ENCODE data around the gene CD47. TPM values are rescaled to one million over a fixed set of nuclear protein-coding genes. Genes with fewer than 3 reads are reported as not detected.

CD47 gene
- total RNA-seq, 6 donors from 2014 or later = 79.6 to 352 (median 229) TPM

GRCh38 chr3:108011616-108012015, 79.2 kb downstream of the CD47 start:
- DNase-seq (no peak), ATAC-seq (ENCODE audit: low FRiP score in 2 of 2) (no peak)
- WGBS, 2 donors = 87 to 90% methylated on average over 4 of the region's 4 CpGs
- Histone ChIP-seq H3K36me3 (no peaks in the 10 kb centered on the region), H3K9me3 (no peaks in the 10 kb centered on the region), H3K4me1 (peaks cover under 1 to 4% (median 3%) of the 10 kb centered on the region in 4 donors), H3K4me3 (no peak overlapping the region), H3K27ac (no peak overlapping the region), H3K27me3 (no peaks in the 10 kb centered on the region)
- TF ChIP-seq POLR2A (IDR thresholded peaks at IDR 0.05) (no peak), CTCF (IDR thresholded peaks at IDR 0.05) (no peak), EP300 (IDR thresholded peaks at IDR 0.05) (no peak), POLR2AphosphoS5 (IDR thresholded peaks at IDR 0.05) (no peak)

- Histone ChIP-seq H3K36me3 (no peaks in the 10 kb centered on the region), H3K4me3 (no peak overlapping the region), H3K9me3 (no peaks in the 10 kb centered on the region), H3K4me1 (peaks cover 13 to 17% (median 15%) of the 10 kb centered on the region in 4 donors), H3K27ac (no peak overlapping the region), H3K27me3 (no peaks in the 10 kb centered on the region)
- no peak for DNase-seq
- TF ChIP-seq EP300 (IDR thresholded peaks at IDR 0.05) (no peak), POLR2A (IDR thresholded peaks at IDR 0.05) (no peak), CTCF (IDR thresholded peaks at IDR 0.05) (no peak), POLR2AphosphoS5 (IDR thresholded peaks at IDR 0.05) (no peak)
- no peak for ATAC-seq (ENCODE audit: low FRiP score in 2 of 2)
- WGBS, 2 donors = 80 to 87% methylated on average over 3 of the region's 3 CpGs
Observed at GRCh38 chr3:108008931-108009639, 81.7 kb downstream of the CD47 start.

- Histone ChIP-seq H3K9me3 (no peaks in the 10 kb centered on the region), H3K4me1 (peaks cover 13 to 17% (median 14%) of the 10 kb centered on the region in 4 donors), H3K27me3 (no peaks in the 10 kb centered on the region), H3K4me3 (no peak overlapping the region), H3K36me3 (no peaks in the 10 kb centered on the region), H3K27ac (no peak overlapping the region)
- no peak for TF ChIP-seq POLR2A (IDR thresholded peaks at IDR 0.05)
- no peak for TF ChIP-seq EP300 (IDR thresholded peaks at IDR 0.05)
- TF ChIP-seq POLR2AphosphoS5 (IDR thresholded peaks at IDR 0.05) = no peak
- no peak for TF ChIP-seq CTCF (IDR thresholded peaks at IDR 0.05)
- DNase-seq = no peak
- no peak for ATAC-seq (ENCODE audit: low FRiP score in 2 of 2)
- WGBS, 2 donors = 83 to 94% methylated on average over 2 of the region's 2 CpGs
Observed at GRCh38 chr3:108008106-108008505, 82.7 kb downstream of the CD47 start.

GRCh38 chr3:108006881-108007331, 83.9 kb downstream of the CD47 start:
- no peaks in the 10 kb centered on the region for H3K27me3 ChIP-seq
- H3K4me1 ChIP-seq = peaks cover 13 to 17% (median 15%) of the 10 kb centered on the region in 4 donors
- ATAC-seq (ENCODE audit: low FRiP score in 2 of 2) (peak in 1 of 2 donors; percentile 37), DNase-seq (no peak)
- no peaks in the 10 kb centered on the region for H3K9me3 ChIP-seq
- TF ChIP-seq POLR2AphosphoS5 (IDR thresholded peaks at IDR 0.05) (no peak), EP300 (IDR thresholded peaks at IDR 0.05) (no peak), POLR2A (IDR thresholded peaks at IDR 0.05) (no peak), CTCF (IDR thresholded peaks at IDR 0.05) (no peak)
- peak overlapping the region in 3 of 4 donors; percentile 33 to 58 (median 38) for H3K27ac ChIP-seq
- no peaks in the 10 kb centered on the region for H3K36me3 ChIP-seq
- 41 to 47% methylated on average over 2 of the region's 2 CpGs for WGBS, 2 donors
- no peak overlapping the region for H3K4me3 ChIP-seq
